Peyer's patch (tissue), 4 donors: ENCODE measurements around the gene UBR3. TPM values are rescaled to one million over a fixed set of nuclear protein-coding genes. Genes with fewer than 3 reads are reported as not detected.
"Not testable (repeated sequence)": the region's sequence is repeated elsewhere in the genome, so short reads cannot be mapped to it uniquely, and the experiment has no call there.

ENCODE experiments used
- DNase-seq, 3 donors: peaks; one replicate each; pipeline ENCODE4 v3.0.0-alpha.2; 2017 to 2019
- H3K27ac ChIP-seq, 4 donors: fragments of 200-600 bp; sonication (generic); one replicate each; pipeline ENCODE4 v1.5.1; 2016 to 2019
- H3K27me3 ChIP-seq, 2 donors: fragments of 200-600 bp; sonication (generic); one replicate each; pipeline ENCODE4 v1.5.1; 2019
- H3K36me3 ChIP-seq, 3 donors: fragments of 200-600 bp; sonication (generic); one replicate each; pipeline ENCODE4 v1.5.1; 2016 to 2019
- H3K4me1 ChIP-seq, 4 donors: fragments of 200-600 bp; sonication (generic); one replicate each; pipeline ENCODE4 v1.5.1; 2016 to 2019
- H3K4me3 ChIP-seq, 4 donors: fragments of 200-600 bp; sonication (generic); 1 replicate in 3 of 4; 2 replicates in 1 of 4; pipeline ENCODE4 v1.5.1; 2016 to 2019; ENCODE audit warnings: mild to moderate bottlenecking in 1 of 4
- H3K9me3 ChIP-seq, 4 donors: fragments of 200-600 bp; sonication (generic); one replicate each; pipeline ENCODE4 v1.5.1; 2016 to 2019; ENCODE audit warnings: mild to moderate bottlenecking in 1 of 4
- CTCF ChIP-seq, 6 experiments: fragments of 450-650 bp in 4 of 6; fragments of 200-600 bp in 2 of 6; sonication (generic) in 1 of 6; IDR thresholded peaks; one replicate each; pipeline ENCODE4 v1.5.1; 2017 to 2019; ENCODE audit warnings: antibody characterized with exemption in 6 of 6, mild to moderate bottlenecking in 3 of 6, moderate library complexity in 1 of 6
- POLR2A ChIP-seq, 2 donors: fragments of 450-650 bp; IDR thresholded peaks; one replicate each; pipeline ENCODE4 v1.5.1; 2017; ENCODE audit warnings: antibody characterized with exemption in 2 of 2, mild to moderate bottlenecking in 2 of 2, moderate library complexity in 2 of 2
- total RNA-seq, 4 donors: library from RNA; depleted of rRNA; stranded (reverse); fragments of >200 nt; gene quantifications; one replicate each; pipeline ENCODE4 v1.1.0, GENCODE V29; 2016

Gene UBR3
- total RNA-seq, 4 donors from 2014 or later: 45.4 to 90.0 (median 72.4) TPM

- TF ChIP-seq CTCF (IDR thresholded peaks at IDR 0.05) (no peak), POLR2A (IDR thresholded peaks at IDR 0.05) (no peak)
- H3K27me3 ChIP-seq: no peaks in the 10 kb centered on the region
- no peaks in the 10 kb centered on the region for H3K9me3 ChIP-seq
- peaks cover 0 to 24% (median 0%) of the 10 kb centered on the region in 3 donors for H3K36me3 ChIP-seq
- H3K27ac ChIP-seq: no peak overlapping the region
- DNase-seq: no peak
- H3K4me1 ChIP-seq: no peaks in the 10 kb centered on the region
- no peak overlapping the region for H3K4me3 ChIP-seq
Observed at GRCh38 chr2:169955940-169956339, 128.7 kb downstream of the UBR3 start.

GRCh38 chr2:169957219-169957618 lies 130.0 kb downstream of the UBR3 start:
- not testable (repeated sequence) for H3K27me3 ChIP-seq, H3K9me3 ChIP-seq, H3K4me3 ChIP-seq, H3K27ac ChIP-seq, DNase-seq, H3K4me1 ChIP-seq
- peaks cover 0 to 28% (median 0%) of the 10 kb centered on the region in 3 donors for H3K36me3 ChIP-seq

- no peak overlapping the region for H3K27ac ChIP-seq
- no peaks in the 10 kb centered on the region for H3K27me3 ChIP-seq
- no peaks in the 10 kb centered on the region for H3K9me3 ChIP-seq
- TF ChIP-seq CTCF (IDR thresholded peaks at IDR 0.05) (no peak), POLR2A (IDR thresholded peaks at IDR 0.05) (no peak)
- no peak for DNase-seq
- peaks cover 0 to 5% (median 0%) of the 10 kb centered on the region in 4 donors for H3K4me1 ChIP-seq
- H3K4me3 ChIP-seq: no peak overlapping the region
- H3K36me3 ChIP-seq: peaks cover 0 to 42% (median 0%) of the 10 kb centered on the region in 3 donors
Observed at GRCh38 chr2:169961911-169962310, 134.7 kb downstream of the UBR3 start.

GRCh38 chr2:169963786-169964185 lies 136.5 kb downstream of the UBR3 start:
- Histone ChIP-seq H3K36me3 (peaks cover 0 to 36% (median 0%) of the 10 kb centered on the region in 3 donors), H3K4me1 (peaks cover 0 to 5% (median 0%) of the 10 kb centered on the region in 4 donors), H3K9me3 (no peaks in the 10 kb centered on the region), H3K27me3 (no peaks in the 10 kb centered on the region), H3K4me3 (no peak overlapping the region), H3K27ac (no peak overlapping the region)
- DNase-seq: no peak
- TF ChIP-seq CTCF (IDR thresholded peaks at IDR 0.05) (no peak), POLR2A (IDR thresholded peaks at IDR 0.05) (no peak)

- no peak overlapping the region for H3K4me3 ChIP-seq
- TF ChIP-seq CTCF (IDR thresholded peaks at IDR 0.05) (no peak), POLR2A (IDR thresholded peaks at IDR 0.05) (no peak)
- H3K9me3 ChIP-seq: no peaks in the 10 kb centered on the region
- DNase-seq: no peak
- H3K27me3 ChIP-seq: no peaks in the 10 kb centered on the region
- H3K36me3 ChIP-seq: peaks cover 0 to 26% (median 0%) of the 10 kb centered on the region in 3 donors
- no peak overlapping the region for H3K27ac ChIP-seq
- H3K4me1 ChIP-seq: peaks cover 0 to 5% (median 0%) of the 10 kb centered on the region in 4 donors
Observed at GRCh38 chr2:169964740-169965139, 137.5 kb downstream of the UBR3 start.

- Histone ChIP-seq H3K36me3 (peaks cover 0 to 24% (median 0%) of the 10 kb centered on the region in 3 donors), H3K9me3 (no peaks in the 10 kb centered on the region), H3K4me3 (no peak overlapping the region), H3K27ac (no peak overlapping the region), H3K27me3 (no peaks in the 10 kb centered on the region), H3K4me1 (peaks cover 0 to 5% (median 0%) of the 10 kb centered on the region in 4 donors)
- DNase-seq: no peak
- TF ChIP-seq CTCF (IDR thresholded peaks at IDR 0.05) (no peak), POLR2A (IDR thresholded peaks at IDR 0.05) (no peak)
Observed at GRCh38 chr2:169965495-169965894, 138.2 kb downstream of the UBR3 start.
